GM20431 (cell line): ENCODE data around the gene PDCD1.

Experiments
- in situ Hi-C: fragments of 300-500 bp; cut with MseI, MboI; formaldehyde crosslinking; loops from one replicate; pipeline ENCODE4 v1.15.0; 2020; ENCODE audit warnings: low sequenced_read_pairs; ENCODE audit not compliant: unreplicated experiment

Gene PDCD1

DNA sequence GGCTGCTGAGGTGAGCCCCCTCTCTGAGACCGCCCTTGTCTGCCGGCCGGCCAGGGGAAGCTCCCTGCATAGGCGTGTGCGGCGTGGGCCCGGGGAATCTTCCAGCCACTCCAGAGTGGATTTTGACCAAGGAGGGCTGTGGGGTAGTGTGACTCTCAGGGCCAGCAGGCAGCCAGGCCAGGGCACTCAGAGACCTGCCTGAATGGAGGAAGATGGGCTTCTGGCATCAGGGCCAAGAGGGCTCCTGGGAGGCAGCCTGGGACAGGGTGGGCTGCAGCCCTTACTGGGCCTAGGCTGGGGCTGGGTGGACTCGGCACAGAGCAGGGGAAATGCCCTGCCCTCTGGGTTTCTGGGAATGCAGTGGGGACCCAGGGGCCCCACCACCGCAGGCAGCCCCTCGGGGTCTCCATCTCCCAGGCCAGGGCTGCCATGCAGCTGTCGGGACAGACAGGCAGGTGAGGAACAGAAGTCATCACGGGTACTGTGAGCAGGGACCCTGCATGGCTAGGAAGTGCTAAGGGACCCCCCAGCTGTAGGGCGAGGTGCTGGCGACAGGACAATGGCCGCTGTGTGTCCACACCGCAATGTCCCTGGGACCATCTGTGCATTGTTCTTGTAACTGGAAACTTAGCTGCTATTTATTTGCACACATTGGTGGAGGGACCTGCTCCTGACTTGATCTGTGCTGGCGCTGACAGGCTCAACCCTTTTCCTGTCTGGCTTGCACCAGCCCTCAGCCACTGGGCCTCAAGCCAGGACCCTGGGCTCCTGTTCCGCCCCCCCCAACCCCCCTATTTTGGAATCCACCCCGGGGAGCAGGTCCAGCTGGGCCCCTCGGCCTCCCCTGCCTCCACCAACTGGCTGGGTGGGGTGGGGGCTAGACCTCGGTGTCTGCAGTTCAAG, 4.1 kb downstream of the PDCD1 start:
- in situ Hi-C loops = no loop called here

DNA sequence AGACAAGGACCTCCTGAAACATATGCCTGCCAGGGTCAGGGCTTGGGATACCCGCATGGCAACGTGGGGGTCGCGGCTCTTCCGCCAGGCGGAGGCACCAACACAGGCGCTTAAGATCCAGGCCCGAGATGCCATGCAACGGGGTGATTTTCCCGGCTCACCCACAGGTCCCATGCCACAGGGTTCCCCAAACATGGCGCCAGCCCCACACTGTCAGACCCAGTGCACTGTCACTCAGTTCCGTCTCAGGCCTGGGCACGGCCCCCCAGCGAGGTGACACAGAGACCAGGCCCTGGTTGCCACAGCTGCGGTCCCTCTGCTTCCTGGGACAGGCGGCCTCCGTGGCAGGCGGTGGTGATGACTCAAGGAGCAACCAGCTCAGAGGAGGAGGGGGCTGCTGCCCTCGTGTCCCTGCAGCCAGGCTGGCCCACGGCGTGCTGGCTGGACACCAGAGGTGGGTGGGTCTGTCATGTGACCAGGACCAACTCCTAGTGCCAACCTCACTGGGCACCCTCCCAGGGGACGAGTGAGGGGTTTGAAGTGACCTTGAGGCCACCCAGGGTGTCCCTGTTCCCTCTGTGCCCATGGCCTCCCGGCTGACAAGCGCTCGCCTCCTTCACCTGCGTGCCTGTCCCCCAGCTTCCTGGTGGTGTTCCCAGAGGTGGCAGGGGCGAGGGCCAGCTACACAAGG, 4.9 kb downstream of the PDCD1 start:
- in situ Hi-C loops = no loop called here

- in situ Hi-C loops = no loop called here
Measured at GRCh38 chr2:241852981-241853631, 5.6 kb downstream of the PDCD1 start.

GRCh38 chr2:241852116-241852980, 6.3 kb downstream of the PDCD1 start:
- in situ Hi-C loops = no loop called here

DNA sequence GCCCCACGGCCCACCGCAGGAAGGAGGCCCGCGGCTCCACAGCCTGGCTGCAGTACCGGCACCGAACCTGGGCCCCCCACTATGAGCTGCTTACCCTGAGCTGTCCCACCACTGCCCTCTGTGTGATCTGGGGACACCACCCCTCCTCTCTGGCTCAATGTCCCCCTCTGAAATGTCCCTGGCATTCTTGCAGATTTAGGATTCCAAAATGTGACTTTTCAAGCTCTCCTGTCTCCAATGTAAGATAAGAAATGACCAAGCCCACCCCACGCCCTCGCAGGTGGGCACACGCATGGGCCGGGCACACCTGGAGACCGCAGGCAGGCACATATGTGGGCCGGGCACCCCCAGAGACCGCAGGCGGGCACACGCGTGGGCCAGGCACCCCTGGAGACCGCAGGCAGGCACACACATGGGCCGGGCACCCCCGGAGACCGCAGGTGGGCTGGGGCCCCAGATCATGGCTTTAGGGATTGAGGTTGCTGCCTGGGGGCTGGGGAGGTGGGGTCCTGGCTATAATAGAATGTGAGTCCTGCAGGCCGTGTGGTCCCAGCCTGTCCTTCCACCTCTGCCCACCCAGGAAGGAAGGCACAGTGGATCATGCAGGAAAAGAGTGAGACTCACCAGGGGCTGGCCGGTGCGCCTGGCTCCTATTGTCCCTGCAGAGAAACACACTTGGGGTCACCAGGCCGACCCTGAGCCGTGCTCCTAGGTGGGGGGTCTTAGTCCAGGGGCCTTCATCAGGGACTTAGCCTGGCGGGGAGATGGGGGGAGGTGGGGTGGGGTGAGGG, 7.2 kb downstream of the PDCD1 start:
- in situ Hi-C loops = no loop called here

DNA sequence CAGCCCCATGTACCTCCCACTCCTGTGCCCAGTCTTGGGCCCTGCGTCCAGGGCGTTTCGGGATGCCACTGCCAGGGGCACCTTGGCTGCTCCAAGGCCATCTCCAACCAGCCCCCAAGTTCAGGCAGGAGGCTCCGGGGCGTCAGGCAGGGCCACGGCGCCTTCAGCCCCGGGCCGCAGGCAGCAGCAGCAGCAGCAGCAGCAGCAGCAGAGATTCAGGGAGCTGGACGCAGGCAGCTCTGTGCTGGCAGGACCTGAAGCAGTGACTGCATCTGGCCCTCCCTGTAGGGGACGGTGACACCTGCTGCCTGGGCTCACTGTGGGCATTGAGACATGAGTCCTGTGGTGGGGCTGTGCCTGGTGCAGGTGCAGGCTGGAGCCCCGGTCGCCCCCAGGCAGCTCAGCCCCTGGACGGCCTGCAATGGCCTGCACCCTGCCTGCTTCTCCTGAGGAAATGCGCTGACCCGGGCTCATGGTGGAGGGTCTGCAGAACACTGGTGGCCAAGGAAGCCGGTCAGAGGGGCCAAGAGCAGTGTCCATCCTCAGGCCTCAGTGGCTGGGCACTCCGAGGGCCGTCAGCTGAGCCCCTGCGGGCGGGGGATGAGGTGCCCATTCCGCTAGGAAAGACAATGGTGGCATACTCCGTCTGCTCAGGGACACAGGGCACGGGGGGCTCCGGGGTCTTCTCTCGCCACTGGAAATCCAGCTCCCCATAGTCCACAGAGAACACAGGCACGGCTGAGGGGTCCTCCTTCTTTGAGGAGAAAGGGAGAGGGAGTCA, 8.0 kb downstream of the PDCD1 start:
- in situ Hi-C loops = no loop called here

DNA sequence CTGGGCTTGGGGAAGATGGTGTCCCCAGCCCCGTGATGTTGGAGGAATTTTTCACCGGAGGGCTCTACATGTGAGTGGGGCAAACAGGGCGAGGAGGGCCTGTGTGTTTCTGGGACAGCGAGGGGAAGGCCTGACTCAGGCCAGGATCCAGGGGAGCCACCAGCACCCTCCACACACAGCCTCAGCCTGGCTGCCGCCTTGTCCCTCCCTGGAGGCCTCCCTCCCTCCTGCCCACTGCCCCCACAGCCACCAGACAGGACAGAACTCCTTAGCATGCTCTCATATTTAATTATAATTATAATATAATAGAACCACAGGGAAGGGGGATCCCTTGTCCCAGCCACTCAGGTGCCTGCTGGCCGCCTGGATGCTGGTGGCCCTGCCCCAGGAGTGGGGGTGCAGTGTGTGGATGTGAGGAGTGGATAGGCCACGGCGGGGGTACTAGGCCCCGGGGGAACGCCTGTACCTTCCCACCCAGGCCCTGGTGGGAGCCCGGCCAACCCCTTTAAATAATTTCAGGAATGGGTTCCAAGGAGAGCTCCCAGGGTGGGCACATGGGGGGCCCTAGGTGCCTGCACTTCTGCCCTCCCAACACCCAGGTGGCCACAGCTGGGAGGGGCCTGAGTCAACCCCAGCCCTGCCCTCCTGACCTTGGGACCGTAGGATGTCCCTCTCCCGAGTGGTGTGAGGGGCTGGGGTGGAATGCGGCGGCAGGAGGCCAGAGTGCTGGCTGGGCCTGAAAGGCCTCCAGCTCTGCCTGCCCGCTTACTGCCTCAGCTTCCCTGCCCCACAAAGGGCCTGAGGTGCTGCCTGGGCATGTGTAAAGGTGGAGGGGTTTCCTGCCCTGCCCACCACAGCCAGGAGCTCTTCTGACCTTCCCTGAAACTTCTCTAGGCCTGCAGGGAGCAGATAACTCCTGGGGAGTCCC, 8.8 kb downstream of the PDCD1 start:
- in situ Hi-C loops = no loop called here

DNA sequence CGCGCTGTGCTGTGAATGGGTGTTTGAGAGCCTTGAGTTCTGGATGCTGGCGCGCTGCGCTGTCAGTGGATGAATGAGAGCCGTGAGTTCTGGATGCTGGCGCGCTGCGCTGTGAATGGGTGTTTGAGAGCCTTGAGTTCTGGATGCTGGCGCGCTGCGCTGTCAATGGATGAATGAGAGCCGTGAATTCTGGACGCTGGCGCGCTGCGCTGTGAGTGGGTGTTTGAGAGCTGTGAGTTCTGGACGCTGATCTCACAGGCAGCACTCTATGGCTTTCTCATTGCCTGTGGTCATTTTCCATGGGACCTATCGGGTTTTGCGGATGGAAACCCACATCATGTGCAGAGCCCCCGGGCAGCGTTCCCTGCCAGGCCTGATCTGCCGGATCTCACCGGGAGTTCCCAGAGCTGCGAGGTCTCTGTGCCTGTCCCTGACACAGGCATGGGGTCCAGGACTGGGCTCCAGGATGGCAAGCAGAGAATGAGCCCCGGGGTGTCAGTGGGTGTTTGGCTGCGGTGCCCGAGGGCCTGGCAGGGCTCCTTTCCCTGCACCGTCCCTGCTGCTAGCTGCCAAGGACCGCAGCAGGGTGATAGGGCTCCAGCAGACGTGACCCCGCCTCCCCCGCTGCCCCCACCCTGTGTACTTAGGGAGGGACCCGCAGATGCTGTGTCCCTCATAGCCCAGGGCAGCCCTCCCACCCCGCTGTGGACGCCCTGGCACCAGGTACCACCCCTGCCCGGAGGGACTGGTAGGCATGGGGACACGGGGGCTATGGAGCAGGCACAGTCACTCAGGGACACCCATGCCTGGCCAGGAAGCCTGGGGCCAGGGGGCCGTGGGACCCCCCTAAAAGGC, 9.7 kb downstream of the PDCD1 start:
- in situ Hi-C loops = no loop called here

GRCh38 chr2:241846406-241846805, 12.3 kb downstream of the PDCD1 start:
- in situ Hi-C loops = no loop called here

DNA sequence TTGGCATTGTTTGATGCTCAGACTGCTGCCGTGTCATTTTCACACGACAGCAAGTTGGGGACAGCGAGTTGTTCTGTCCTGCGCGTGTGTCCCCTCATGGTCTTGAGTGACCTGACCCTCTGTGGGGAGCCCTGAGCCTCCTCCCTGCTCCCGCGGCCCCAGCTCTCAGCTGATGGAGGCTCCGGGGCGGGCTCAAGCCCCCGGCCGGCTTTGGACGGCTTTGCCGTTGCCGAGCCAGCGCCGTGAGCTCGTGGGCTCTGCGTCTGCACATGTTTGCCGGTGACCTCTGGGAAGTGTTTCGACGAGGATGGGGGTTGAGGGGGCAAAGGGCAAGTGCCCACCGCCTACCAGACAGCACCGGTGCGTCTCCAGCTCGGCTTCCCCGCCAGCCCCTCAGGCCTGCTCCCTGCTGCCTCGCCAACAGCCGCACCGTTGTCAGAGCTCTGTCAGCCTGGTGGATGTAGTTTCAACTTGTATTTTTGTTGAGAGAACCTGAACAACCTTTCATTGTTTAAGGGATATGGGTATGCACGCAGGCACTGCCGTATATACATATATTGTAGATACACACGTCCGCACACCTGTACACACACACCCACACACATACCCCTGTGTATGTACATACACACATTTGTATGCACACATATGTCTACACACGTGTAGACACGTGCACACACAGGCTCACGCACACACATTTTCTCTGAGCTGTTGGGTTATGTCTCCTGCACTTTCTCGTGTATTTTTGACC, 13.7 kb downstream of the PDCD1 start:
- in situ Hi-C loops = no loop called here

DNA sequence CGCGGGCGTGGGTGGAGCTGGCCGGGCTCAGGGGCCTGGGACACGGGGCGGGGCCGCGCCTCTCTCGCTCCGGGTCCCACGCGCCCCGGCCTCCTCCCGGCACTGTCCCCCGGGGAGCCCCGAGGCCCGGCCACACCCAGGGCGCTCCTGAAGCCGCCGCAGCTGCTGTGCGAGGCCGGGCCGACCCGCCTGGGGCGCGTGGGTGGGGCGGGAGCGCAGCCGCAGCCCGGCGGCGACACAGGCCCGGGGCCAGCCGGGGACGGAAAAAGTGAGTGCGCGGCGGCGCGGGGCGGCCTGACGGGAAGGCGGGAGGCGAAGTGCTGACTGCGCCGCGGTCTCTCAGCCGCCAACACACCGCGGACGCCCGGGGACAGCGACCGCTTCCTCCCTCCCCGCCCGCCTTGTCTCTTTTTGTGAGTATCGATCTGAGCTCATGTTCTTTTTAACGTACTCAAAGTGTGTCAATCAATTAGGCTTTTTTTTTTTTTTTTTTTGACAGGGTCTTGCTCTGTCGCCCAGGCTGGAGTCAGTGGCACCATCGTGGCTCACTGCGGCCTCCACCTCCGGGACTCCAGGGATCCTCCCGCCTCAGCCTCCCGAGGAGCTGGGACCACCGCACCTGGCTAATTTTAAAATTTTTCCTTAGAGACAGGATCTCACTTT, 14.5 kb downstream of the PDCD1 start:
- in situ Hi-C loops = no loop called here

DNA sequence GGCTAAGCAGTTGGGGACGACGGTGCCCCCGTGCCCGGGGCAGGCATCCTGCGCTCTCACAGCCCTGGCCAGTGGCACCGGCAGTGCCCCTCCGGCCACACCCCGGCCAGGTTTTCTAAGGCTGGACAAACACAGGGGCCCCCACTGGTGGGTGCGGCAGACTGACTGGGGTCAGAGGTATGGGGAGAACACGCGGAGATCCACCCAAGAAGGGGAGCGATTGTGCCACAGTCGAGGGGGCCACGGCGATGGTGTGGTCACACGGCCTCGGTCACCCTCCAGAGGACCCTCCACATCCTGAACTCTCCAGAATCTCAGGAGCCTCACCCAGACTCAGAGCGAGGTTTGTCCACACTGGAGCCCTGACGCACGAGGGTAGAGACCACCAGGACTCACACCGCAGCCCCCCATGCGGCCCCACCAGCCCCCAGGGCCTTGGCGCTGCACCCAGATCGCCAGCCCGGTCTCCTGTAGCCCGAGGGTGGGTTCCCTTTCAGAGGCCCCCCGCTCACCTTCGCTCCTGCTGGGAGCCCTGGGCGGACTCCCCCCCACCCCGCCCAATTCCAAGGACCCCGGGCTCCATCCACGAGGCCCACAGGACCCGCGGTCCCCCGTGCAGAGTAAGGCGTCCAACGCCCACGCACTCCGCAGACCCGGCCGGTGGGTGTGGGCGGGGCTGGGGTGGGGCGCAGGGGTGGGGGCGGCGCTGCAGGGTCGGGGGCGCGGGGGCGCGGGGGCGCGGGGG, 15.2 kb downstream of the PDCD1 start:
- in situ Hi-C loops = no loop called here

GRCh38 chr2:241842620-241843211, 16.0 kb downstream of the PDCD1 start:
- in situ Hi-C loops = no loop called here

DNA sequence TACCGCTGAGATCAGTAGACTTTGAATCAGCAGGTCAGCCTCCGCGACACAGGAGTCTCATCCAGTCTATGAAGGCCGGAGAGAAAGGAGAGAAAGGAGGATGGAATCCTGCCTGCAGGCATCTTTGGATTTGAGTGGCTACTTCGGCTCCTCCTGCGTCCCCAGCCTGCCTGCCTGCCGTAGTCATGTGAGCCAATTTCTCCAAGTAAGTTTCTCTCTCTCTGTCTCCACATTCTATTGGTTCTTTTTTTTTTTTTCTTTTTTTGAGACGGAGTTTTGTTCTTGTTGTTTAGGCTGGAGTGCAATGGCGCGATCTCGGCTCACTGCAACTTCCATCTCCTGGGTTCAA, 16.7 kb downstream of the PDCD1 start:
- in situ Hi-C loops = no loop called here
